ENCODE data around the gene NFKBIE.
"Not testable (repeated sequence)": the region's sequence is repeated elsewhere in the genome, so short reads cannot be mapped to it uniquely, and the experiment has no call there.

NFKBIE gene

GRCh38 chr6:44265007-44265721 lies at the start of gene NFKBIE:
TSS of gene NFKBIE (minus strand) at chr6:44265551. CDS start at chr6:44265346, 205 bp downstream.
- Mint-ChIP-seq H3K4me1 (ENCODE audit: low read depth) (peaks cover 60% of the 10 kb centered on the region), H3K27me3 (peaks cover 24% of the 10 kb centered on the region), H3K27ac (peak within 1 kb of the TSS; percentile 90), H3K36me3 (ENCODE audit: low read depth) (peaks cover 52% of the 10 kb centered on the region), H3K9me3 (no peaks in the 10 kb centered on the region), H3K4me3 (peak within 1 kb of the TSS; percentile 97)
- intact Hi-C loops (cut with micrococcal nuclease) = loop anchor here (5.0 kb wide), 1 partner anchor 187 kb away; no protein-coding TSS in a partner anchor

- H3K36me3 Mint-ChIP-seq (ENCODE audit: low read depth) = peaks cover 28% of the 10 kb centered on the region
- H3K27ac Mint-ChIP-seq; H3K4me3 Mint-ChIP-seq; H3K9me3 Mint-ChIP-seq; intact Hi-C loops (cut with micrococcal nuclease): not testable (repeated sequence)
- peaks cover 31% of the 10 kb centered on the region for H3K4me1 Mint-ChIP-seq (ENCODE audit: low read depth)
- peaks cover 20% of the 10 kb centered on the region for H3K27me3 Mint-ChIP-seq
These were observed 49.3 kb upstream of the NFKBIE start for GRCh38 chr6:44314657-44315056.

DNA sequence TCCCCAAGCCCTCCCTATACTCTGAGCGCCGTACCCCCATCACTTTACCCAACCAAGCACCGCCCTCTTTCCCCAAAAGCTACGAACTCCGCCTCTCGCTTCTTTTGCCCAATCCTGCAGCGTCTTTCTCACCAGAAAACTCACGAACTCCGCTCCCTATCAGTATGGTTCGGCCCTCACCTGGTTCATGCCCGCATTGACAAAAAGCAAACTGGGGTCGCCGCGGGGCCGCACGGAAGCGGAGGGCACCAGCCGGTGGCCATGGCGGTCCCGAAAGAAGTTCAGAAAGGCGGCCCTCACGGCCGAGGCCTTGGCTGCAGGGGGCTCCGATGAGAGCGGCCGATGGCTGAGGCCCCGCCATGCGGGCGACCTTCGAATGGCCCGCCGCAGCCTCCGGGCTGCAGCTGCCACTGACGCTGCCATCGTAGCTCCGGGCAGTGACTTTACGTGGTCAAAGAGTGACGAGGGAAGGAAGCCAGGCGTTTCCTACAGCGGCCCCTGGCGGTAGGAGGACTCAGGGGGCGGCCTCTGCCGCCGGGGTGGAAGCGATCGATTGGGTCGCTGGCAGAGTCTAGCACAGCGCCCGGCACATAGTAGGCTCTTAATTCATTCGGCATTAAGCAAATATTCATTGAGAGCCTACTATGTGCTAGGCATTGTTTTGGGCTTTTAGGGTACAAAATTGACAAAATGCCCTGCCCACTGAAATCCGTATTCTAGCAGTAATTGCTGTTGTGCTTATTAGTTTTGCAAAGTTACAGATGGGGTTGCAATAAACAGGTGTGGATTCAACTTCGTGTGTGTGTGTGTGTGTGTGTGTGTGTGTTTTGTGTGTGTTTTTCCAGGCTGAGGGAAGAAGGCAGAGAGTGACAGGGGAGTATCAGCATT lies 47.8 kb upstream of the NFKBIE start, which contains the start of gene AARS2:
AARS2 (minus strand) TSS at position 447 of the 888 bp plus-strand sequence; CDS start at position 423, 24 bp downstream.
- peaks cover 43% of the 10 kb centered on the region for H3K36me3 Mint-ChIP-seq (ENCODE audit: low read depth)
- peaks cover 10% of the 10 kb centered on the region for H3K27me3 Mint-ChIP-seq
- peak within 1 kb of the TSS; percentile 99 for H3K4me3 Mint-ChIP-seq
- intact Hi-C loops (cut with micrococcal nuclease) = no loop called here
- H3K9me3 Mint-ChIP-seq = no peaks in the 10 kb centered on the region
- peaks cover 31% of the 10 kb centered on the region for H3K4me1 Mint-ChIP-seq (ENCODE audit: low read depth)
- peak within 1 kb of the TSS; percentile 100 for H3K27ac Mint-ChIP-seq

DNA sequence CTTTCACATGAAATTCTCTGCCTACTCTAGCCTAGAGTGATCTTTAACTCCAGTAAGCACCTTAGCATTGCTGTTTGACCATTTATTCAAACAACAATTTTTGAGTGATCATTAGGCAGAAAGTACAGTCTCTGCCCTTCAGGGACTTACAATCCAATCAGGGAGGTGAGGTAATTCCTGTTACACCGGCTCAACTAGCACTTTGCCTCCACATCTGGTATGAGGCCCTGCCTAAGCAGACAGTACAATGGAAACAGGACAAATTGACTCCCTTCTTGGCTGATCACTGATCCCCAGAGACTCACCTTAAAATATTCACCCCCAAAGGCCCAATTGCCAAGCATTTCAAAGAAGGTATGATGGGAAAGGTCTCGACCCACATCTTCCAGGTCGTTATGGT lies 46.4 kb upstream of the NFKBIE start:
- H3K27me3 Mint-ChIP-seq = no peaks in the 10 kb centered on the region
- intact Hi-C loops (cut with micrococcal nuclease) = no loop called here
- H3K27ac Mint-ChIP-seq = no peak overlapping the region
- H3K36me3 Mint-ChIP-seq (ENCODE audit: low read depth) = peaks cover 57% of the 10 kb centered on the region
- peaks cover 31% of the 10 kb centered on the region for H3K4me1 Mint-ChIP-seq (ENCODE audit: low read depth)
- no peaks in the 10 kb centered on the region for H3K9me3 Mint-ChIP-seq
- peak overlapping the region; percentile 99 for H3K4me3 Mint-ChIP-seq

- Mint-ChIP-seq H3K4me1 (ENCODE audit: low read depth) (peaks cover 26% of the 10 kb centered on the region), H3K4me3 (no peak overlapping the region), H3K36me3 (ENCODE audit: low read depth) (peaks cover 61% of the 10 kb centered on the region), H3K27me3 (no peaks in the 10 kb centered on the region), H3K27ac (no peak overlapping the region), H3K9me3 (no peaks in the 10 kb centered on the region)
- intact Hi-C loops (cut with micrococcal nuclease) = no loop called here
These were observed 46.0 kb upstream of the NFKBIE start for GRCh38 chr6:44311304-44311703.

DNA sequence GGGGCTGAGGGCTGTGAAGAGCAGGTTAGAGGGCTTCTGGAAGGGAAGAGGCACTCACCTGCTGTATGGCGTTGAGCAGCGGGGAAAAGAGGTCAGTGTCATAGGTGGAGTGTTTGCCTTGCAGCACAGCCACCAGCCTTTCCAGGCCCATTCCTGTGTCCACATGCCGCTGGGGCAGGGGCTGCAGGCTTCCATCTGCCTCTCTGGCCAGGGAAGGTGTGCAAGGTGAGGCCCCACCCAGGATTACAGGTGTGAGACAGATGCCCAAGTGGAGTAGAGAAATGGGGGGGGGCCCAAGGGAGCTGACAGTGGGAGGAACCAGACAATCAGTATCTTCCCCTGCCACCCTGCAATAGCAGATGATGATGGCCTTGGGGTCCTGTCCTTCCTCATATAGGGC lies 44.9 kb upstream of the NFKBIE start:
- no peak overlapping the region for H3K27ac Mint-ChIP-seq
- H3K9me3 Mint-ChIP-seq = no peaks in the 10 kb centered on the region
- no peak overlapping the region for H3K4me3 Mint-ChIP-seq
- H3K4me1 Mint-ChIP-seq (ENCODE audit: low read depth) = peaks cover 16% of the 10 kb centered on the region
- intact Hi-C loops (cut with micrococcal nuclease) = no loop called here
- peaks cover 72% of the 10 kb centered on the region for H3K36me3 Mint-ChIP-seq (ENCODE audit: low read depth)
- no peaks in the 10 kb centered on the region for H3K27me3 Mint-ChIP-seq

DNA sequence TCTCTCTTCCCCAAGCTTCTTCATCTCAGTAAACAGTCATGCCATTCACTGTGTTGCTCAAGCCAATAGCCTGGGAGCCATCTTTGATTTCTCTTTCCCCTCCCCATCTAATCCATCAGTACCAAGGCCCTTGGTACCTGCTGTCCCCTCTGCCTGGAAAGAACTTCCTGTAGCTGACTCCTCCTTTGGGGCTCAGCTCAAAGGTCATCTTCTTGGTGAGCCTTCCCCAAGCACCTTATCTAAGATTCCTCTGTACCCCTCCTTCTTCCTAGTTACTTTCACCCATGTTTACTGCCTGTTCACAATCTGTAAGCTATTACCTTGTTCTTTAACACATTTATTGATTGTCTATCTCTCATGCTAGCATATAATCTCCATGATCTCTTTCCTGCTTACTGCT lies 44.3 kb upstream of the NFKBIE start:
- H3K27me3 Mint-ChIP-seq = no peaks in the 10 kb centered on the region
- H3K27ac Mint-ChIP-seq = no peak overlapping the region
- H3K4me3 Mint-ChIP-seq = no peak overlapping the region
- peaks cover 78% of the 10 kb centered on the region for H3K36me3 Mint-ChIP-seq (ENCODE audit: low read depth)
- intact Hi-C loops (cut with micrococcal nuclease) = no loop called here
- H3K4me1 Mint-ChIP-seq (ENCODE audit: low read depth) = peaks cover 12% of the 10 kb centered on the region
- no peaks in the 10 kb centered on the region for H3K9me3 Mint-ChIP-seq

DNA sequence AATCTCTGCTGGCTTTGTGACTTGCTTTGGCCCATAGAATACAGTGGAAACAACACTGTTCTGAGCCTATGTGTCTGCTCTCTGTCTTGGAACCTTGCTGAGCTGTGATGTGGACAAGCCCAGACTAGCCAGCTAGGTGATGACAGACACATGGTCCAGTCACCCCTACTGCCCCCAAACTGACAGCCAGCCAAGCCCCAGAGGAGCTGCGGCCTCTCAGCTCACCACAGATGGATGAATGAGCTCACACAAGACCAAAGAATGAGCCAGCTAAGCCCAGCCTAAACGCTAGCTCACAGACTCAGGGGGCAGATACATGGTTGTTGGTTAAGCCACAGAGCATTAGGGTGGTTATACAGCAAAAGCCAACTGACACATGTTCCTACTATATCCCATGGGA lies 43.7 kb upstream of the NFKBIE start:
- no peak overlapping the region for H3K27ac Mint-ChIP-seq
- no peaks in the 10 kb centered on the region for H3K9me3 Mint-ChIP-seq
- H3K4me1 Mint-ChIP-seq (ENCODE audit: low read depth) = peaks cover 12% of the 10 kb centered on the region
- no peaks in the 10 kb centered on the region for H3K27me3 Mint-ChIP-seq
- no peak overlapping the region for H3K4me3 Mint-ChIP-seq
- intact Hi-C loops (cut with micrococcal nuclease) = no loop called here
- peaks cover 83% of the 10 kb centered on the region for H3K36me3 Mint-ChIP-seq (ENCODE audit: low read depth)

DNA sequence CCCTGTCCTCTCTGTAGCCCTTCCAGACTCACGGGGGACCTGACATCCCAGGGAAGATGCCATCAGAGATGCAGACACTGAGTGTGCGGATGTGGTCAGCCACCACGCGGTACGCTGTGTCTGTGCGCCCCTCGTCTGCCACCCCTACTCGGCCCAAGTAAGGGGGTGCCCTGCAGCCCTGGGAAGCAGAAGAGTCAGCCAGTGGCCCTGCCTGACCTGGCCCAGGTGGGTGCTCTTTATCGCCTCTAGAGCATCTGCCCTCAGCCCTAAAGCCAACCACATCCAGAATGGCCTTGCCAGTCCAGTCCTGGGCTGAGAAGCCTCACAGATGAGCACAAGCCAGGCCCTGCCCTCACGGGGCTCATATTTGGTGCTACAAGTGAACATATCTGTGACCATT lies 41.9 kb upstream of the NFKBIE start:
- Mint-ChIP-seq H3K27ac (no peak overlapping the region), H3K36me3 (ENCODE audit: low read depth) (peaks cover 95% of the 10 kb centered on the region), H3K4me3 (no peak overlapping the region), H3K4me1 (ENCODE audit: low read depth) (peaks cover 15% of the 10 kb centered on the region), H3K9me3 (no peaks in the 10 kb centered on the region), H3K27me3 (no peaks in the 10 kb centered on the region)
- intact Hi-C loops (cut with micrococcal nuclease) = no loop called here

DNA sequence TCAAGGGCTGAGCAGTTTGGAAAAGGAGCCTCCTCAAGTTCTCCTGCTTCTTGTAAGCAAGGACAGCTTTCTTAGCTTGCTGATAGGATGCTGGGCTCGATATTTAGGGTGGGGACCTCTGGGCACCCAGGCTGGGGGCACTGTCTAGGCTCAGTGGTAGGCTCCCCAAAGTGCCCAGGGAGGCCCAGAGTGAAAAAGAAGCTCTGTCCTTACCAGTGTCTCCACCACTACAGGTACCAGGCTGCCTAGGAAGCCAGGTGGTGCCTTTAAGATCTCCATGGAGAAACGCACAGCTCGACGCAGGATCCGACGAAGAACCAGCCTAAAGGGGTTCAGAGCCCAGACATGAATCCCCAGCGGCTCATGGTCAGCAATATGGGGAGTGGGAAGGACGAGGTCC lies 41.4 kb upstream of the NFKBIE start:
- intact Hi-C loops (cut with micrococcal nuclease) = no loop called here
- Mint-ChIP-seq H3K4me1 (ENCODE audit: low read depth) (peaks cover 15% of the 10 kb centered on the region), H3K27me3 (no peaks in the 10 kb centered on the region), H3K27ac (no peak overlapping the region), H3K36me3 (ENCODE audit: low read depth) (peaks cover 100% of the 10 kb centered on the region), H3K4me3 (no peak overlapping the region), H3K9me3 (no peaks in the 10 kb centered on the region)

GRCh38 chr6:44305200-44305725 lies 39.9 kb upstream of the NFKBIE start:
- no peak overlapping the region for H3K4me3 Mint-ChIP-seq
- H3K9me3 Mint-ChIP-seq = no peaks in the 10 kb centered on the region
- no peak overlapping the region for H3K27ac Mint-ChIP-seq
- intact Hi-C loops (cut with micrococcal nuclease) = no loop called here
- peaks cover 15% of the 10 kb centered on the region for H3K4me1 Mint-ChIP-seq (ENCODE audit: low read depth)
- peaks cover 100% of the 10 kb centered on the region for H3K36me3 Mint-ChIP-seq (ENCODE audit: low read depth)
- H3K27me3 Mint-ChIP-seq = no peaks in the 10 kb centered on the region

DNA sequence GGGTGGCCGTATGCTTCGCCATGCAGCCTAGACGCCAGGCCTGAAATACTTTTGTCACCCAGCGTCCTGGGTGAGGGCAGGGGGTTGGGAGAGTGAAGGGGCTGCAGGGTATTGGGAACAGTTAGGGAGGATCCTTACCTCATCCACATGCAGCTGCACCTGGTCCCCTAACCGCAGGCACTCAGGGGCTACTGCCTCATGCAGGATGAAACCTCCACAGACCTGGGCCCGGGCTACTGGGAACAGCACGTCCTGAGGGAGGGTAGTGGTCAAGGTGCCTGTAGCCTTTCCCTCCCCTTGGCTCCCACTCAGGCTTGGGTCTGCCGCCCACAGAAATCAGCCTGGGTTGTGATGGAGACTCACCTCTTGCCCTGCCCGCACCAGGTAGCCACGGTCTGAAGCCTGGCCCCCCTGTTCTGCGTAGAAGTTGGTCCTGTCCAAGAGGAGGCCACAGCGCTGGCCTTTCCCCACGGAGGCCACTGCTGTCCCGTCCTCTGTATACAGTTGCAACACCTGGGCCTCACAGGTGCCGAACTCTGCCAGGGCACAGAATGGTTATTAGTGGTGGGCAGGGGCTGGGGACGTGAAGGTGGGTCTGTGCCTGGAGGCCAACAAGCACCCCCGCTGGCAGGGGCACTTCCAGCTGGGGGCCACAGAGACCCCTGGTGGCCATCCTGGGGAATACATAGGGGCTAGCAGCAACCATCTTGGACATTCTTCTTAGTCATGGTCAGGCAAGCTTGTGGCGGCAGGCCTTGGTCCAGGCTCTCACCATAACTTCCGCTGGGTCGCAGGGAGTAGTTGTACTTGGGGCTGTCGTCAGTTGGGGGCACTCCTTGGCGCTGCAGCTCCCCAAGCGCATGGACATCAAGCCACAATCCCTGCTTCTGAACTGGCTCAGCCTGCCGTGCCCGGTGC lies 39.2 kb upstream of the NFKBIE start:
- peaks cover 2% of the 10 kb centered on the region for H3K27me3 Mint-ChIP-seq
- H3K9me3 Mint-ChIP-seq = no peaks in the 10 kb centered on the region
- intact Hi-C loops (cut with micrococcal nuclease) = loop anchor here (1.0 kb wide), 1 partner anchor 36 kb away; no protein-coding TSS in a partner anchor
- no peak overlapping the region for H3K4me3 Mint-ChIP-seq
- no peak overlapping the region for H3K27ac Mint-ChIP-seq
- H3K36me3 Mint-ChIP-seq (ENCODE audit: low read depth) = peaks cover 97% of the 10 kb centered on the region
- peaks cover 15% of the 10 kb centered on the region for H3K4me1 Mint-ChIP-seq (ENCODE audit: low read depth)

DNA sequence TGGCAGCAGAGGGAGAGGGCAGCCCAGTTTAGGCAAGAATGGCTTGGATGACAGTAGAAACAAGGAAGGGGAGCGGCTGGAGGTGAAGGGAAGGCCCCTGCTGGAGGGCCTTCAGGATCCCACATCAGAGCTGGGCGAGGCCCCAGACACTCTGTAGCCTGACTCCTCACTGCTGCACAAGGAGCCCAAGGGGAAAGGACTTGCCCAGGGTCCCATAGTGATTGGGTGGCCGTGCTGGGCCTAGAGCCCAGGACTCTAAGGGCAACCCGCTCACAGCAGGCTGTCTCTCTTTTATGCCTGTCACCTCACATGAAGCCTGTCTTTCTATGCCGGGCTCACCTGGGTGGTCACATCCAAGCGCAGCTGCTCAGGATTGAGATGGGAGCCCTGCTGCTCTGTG lies 38.5 kb upstream of the NFKBIE start:
- intact Hi-C loops (cut with micrococcal nuclease) = loop anchor here (1.0 kb wide), 1 partner anchor 36 kb away; no protein-coding TSS in a partner anchor
- no peak overlapping the region for H3K4me3 Mint-ChIP-seq
- H3K27ac Mint-ChIP-seq = no peak overlapping the region
- H3K27me3 Mint-ChIP-seq = peaks cover 9% of the 10 kb centered on the region
- H3K4me1 Mint-ChIP-seq (ENCODE audit: low read depth) = peaks cover 15% of the 10 kb centered on the region
- H3K9me3 Mint-ChIP-seq = no peaks in the 10 kb centered on the region
- H3K36me3 Mint-ChIP-seq (ENCODE audit: low read depth) = peaks cover 96% of the 10 kb centered on the region

All from dendritic cell treated with granulocyte-macrophage colony-stimulating factor and Interleukin-4, amounts not matched to agents 40 ng/mL and 50 ng/mL, for 4 days (primary cell).